ENCODE measurements around the gene MICU1. TPM values are rescaled to one million over a fixed set of nuclear protein-coding genes. Genes with fewer than 3 reads are reported as not detected.
A peak's percentile ranks its signal among the peaks of the same experiment; 100 is the strongest.

MICU1 gene
- polyA plus RNA-seq, 1 donor (not counting 4 experiments of a cell fraction or from before 2014, with no cell fraction given) = 19.4 TPM

- H3K9me3 ChIP-seq (ENCODE audit: control insufficient read depth, low read depth, low read length) = no peaks in the 10 kb centered on the region
- H3K4me2 ChIP-seq (ENCODE audit: control insufficient read depth, extremely low read depth, insufficient read depth, low read depth, low read length) = no peak overlapping the region
- no peaks in the 10 kb centered on the region for H3K4me1 ChIP-seq (ENCODE audit: control insufficient read depth, extremely low read depth, insufficient read depth, low read length)
- H3K9me1 ChIP-seq (ENCODE audit: control insufficient read depth, extremely low read depth, insufficient read depth, low read length) = no peaks in the 10 kb centered on the region
- TF ChIP-seq, protein P1, sequence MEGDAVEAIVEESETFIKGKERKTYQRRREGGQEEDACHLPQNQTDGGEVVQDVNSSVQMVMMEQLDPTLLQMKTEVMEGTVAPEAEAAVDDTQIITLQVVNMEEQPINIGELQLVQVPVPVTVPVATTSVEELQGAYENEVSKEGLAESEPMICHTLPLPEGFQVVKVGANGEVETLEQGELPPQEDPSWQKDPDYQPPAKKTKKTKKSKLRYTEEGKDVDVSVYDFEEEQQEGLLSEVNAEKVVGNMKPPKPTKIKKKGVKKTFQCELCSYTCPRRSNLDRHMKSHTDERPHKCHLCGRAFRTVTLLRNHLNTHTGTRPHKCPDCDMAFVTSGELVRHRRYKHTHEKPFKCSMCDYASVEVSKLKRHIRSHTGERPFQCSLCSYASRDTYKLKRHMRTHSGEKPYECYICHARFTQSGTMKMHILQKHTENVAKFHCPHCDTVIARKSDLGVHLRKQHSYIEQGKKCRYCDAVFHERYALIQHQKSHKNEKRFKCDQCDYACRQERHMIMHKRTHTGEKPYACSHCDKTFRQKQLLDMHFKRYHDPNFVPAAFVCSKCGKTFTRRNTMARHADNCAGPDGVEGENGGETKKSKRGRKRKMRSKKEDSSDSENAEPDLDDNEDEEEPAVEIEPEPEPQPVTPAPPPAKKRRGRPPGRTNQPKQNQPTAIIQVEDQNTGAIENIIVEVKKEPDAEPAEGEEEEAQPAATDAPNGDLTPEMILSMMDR (optimal IDR thresholded peaks at IDR 0.05 in 1 of 3, IDR thresholded peaks at IDR 0.05 in 1 of 3, conservative IDR thresholded peaks at IDR 0.05 in 1 of 3; ENCODE audit: extremely low read depth in 1 of 3, insufficient read depth in 2 of 3, low read length in 3 of 3) = peak in 1 of 3 experiments; percentile 32
- no peak for TF ChIP-seq EZH2 (IDR thresholded peaks at IDR 0.05; ENCODE audit: low read length)
- H3K27me3 ChIP-seq (ENCODE audit: control insufficient read depth, extremely low read depth, insufficient read depth, low read length) = no peaks in the 10 kb centered on the region
- H4K20me1 ChIP-seq (ENCODE audit: control insufficient read depth, extremely low read depth, insufficient read depth, low read length) = no peaks in the 10 kb centered on the region
- no peak overlapping the region for H3K9ac ChIP-seq (ENCODE audit: control insufficient read depth, extremely low read depth, insufficient read depth, low read length)
- H2AFZ ChIP-seq (ENCODE audit: control insufficient read depth, low read length) = no peak overlapping the region
- H3K79me2 ChIP-seq (ENCODE audit: control insufficient read depth, insufficient read depth, low read length) = no peaks in the 10 kb centered on the region
- dilution Hi-C loops (cut with MboI; ENCODE audit: extremely low pct_ligation_motif_present, low sequenced_read_pairs) = no loop called here
- DNase-seq (ENCODE audit: low read depth, low spot score) (no peak), FAIRE-seq (no peak)
- H3K27ac ChIP-seq (ENCODE audit: control insufficient read depth, insufficient read depth, low read length) = no peak overlapping the region
- no peak overlapping the region for H3K4me3 ChIP-seq (ENCODE audit: control insufficient read depth in 2 of 3, extremely low read depth in 1 of 3, insufficient read depth in 2 of 3, low read depth in 1 of 3, low read length in 3 of 3)
- no peaks in the 10 kb centered on the region for H3K36me3 ChIP-seq (ENCODE audit: control insufficient read depth in 2 of 2, extremely low read depth in 1 of 2, insufficient read depth in 2 of 2, low read length in 2 of 2)
These were observed 250.7 kb downstream of the MICU1 start for GRCh38 chr10:72375173-72375572.

DNA sequence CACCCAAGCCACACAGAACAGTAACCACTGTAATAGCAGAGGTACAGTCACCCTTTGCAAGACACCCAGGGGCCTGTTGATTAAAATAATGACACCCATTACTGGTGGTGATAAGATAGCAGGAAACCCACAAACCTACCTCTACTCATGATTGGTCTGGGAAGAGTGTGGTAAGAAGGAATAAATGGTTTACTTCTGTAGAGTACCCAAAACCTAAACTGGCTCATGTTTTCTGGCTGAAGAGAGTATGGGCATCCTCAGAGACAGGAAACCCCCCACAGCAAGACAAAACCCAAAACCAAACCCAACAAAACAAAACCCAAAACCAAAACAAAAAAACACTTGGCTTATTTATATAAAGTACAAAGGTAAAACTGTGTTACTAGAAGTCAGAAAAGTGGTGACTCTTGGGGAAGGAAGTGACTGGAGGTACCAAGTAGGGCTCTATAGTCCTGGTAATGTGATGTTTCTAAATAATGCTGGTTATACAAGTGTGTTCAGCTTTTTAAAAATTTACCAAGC lies 255.6 kb downstream of the MICU1 start:
- no peak for FAIRE-seq
- H2AFZ ChIP-seq (ENCODE audit: control insufficient read depth, low read length) = no peak overlapping the region
- H3K9ac ChIP-seq (ENCODE audit: control insufficient read depth, extremely low read depth, insufficient read depth, low read length) = no peak overlapping the region
- H4K20me1 ChIP-seq (ENCODE audit: control insufficient read depth, extremely low read depth, insufficient read depth, low read length) = no peaks in the 10 kb centered on the region
- no peaks in the 10 kb centered on the region for H3K9me1 ChIP-seq (ENCODE audit: control insufficient read depth, extremely low read depth, insufficient read depth, low read length)
- no peak for DNase-seq (ENCODE audit: low read depth, low spot score)
- TF ChIP-seq, protein P1 (optimal IDR thresholded peaks at IDR 0.05 in 1 of 3, IDR thresholded peaks at IDR 0.05 in 1 of 3, conservative IDR thresholded peaks at IDR 0.05 in 1 of 3; ENCODE audit: extremely low read depth in 1 of 3, insufficient read depth in 2 of 3, low read length in 3 of 3) = no peak
- TF ChIP-seq EZH2 (IDR thresholded peaks at IDR 0.05; ENCODE audit: low read length) = no peak
- no peaks in the 10 kb centered on the region for H3K27me3 ChIP-seq (ENCODE audit: control insufficient read depth, extremely low read depth, insufficient read depth, low read length)
- dilution Hi-C loops (cut with MboI; ENCODE audit: extremely low pct_ligation_motif_present, low sequenced_read_pairs) = no loop called here
- peaks cover 4 to 5% of the 10 kb centered on the region in 2 experiments for H3K36me3 ChIP-seq (ENCODE audit: control insufficient read depth in 2 of 2, extremely low read depth in 1 of 2, insufficient read depth in 2 of 2, low read length in 2 of 2)
- H3K4me2 ChIP-seq (ENCODE audit: control insufficient read depth, extremely low read depth, insufficient read depth, low read depth, low read length) = no peak overlapping the region
- no peaks in the 10 kb centered on the region for H3K4me1 ChIP-seq (ENCODE audit: control insufficient read depth, extremely low read depth, insufficient read depth, low read length)
- no peak overlapping the region for H3K4me3 ChIP-seq (ENCODE audit: control insufficient read depth in 2 of 3, extremely low read depth in 1 of 3, insufficient read depth in 2 of 3, low read depth in 1 of 3, low read length in 3 of 3)
- H3K79me2 ChIP-seq (ENCODE audit: control insufficient read depth, insufficient read depth, low read length) = no peaks in the 10 kb centered on the region
- no peaks in the 10 kb centered on the region for H3K9me3 ChIP-seq (ENCODE audit: control insufficient read depth, low read depth, low read length)
- no peak overlapping the region for H3K27ac ChIP-seq (ENCODE audit: control insufficient read depth, insufficient read depth, low read length)

All from keratinocyte (primary cell).